DOHH2 (cell line): ENCODE results near the gene SPRED3.

Source experiments
- CTCF ChIP-seq: fragments of 200-600 bp; sonication (generic); IDR thresholded peaks from one replicate; pipeline ENCODE4 v1.5.1; 2014; ENCODE audit warnings: antibody characterized with exemption, mild to moderate bottlenecking, low read depth, low read length; ENCODE audit not compliant: poor library complexity, severe bottlenecking
- EZH2phosphoT487 ChIP-seq: fragments of 200-600 bp; sonication (generic); IDR thresholded peaks from 2 replicates; pipeline ENCODE4 v1.6.1; 2017; ENCODE audit warnings: borderline replicate concordance, mild to moderate bottlenecking, antibody characterized with exemption, low read length, moderate library complexity, mixed read lengths

- no peak for TF ChIP-seq CTCF
- TF ChIP-seq EZH2phosphoT487: no peak
Observed at GRCh38 chr19:38402623-38402966, 14.1 kb downstream of the SPRED3 start.
